GM21529 (cell line): Measurements from ENCODE around the gene FAM20C.
"Not testable (repeated sequence)": the region's sequence is repeated elsewhere in the genome, so short reads cannot be mapped to it uniquely, and the experiment has no call there.

Experiments
- ATAC-seq: cut with Tn5 transposase; IDR thresholded peaks from one replicate; pipeline ENCODE4 v1.9.1; 2021; ENCODE audit not compliant: unreplicated experiment

The FAM20C gene

DNA sequence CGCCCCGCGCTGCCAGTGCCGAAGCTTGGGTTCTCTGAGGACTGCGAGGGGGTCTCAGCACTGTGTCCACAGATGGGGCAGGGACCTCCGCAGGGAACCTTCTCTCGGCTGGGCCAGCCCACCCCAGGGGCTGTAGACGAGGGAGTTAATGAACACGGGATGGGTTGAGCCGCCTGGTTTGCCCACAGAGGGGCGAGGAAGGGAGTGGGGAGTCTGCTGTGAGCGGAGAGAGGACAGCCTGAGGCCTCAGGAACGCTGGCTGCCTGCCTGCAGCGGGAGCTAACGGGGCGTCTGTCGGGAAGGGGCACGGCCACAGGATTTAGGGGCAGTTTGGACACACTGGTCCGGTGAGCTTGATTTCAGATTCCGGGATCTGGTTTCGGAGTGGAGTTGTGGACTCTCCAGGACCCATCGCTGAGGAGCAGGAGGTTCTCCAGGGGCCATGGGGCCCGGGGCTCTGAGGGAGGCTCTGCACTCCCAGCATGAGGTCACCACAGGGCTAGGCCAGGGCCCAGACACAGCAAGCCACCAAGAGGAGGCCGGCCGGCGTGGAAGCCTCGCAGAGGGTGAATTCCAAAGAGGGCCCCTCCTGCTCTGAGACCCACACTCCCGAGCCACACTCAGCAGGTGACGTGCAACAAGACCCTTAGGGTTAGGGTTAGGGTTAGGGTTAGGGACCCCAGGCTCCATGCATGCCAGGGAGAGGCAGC is 19.0 kb upstream of the FAM20C start:
- no peak for ATAC-seq

DNA sequence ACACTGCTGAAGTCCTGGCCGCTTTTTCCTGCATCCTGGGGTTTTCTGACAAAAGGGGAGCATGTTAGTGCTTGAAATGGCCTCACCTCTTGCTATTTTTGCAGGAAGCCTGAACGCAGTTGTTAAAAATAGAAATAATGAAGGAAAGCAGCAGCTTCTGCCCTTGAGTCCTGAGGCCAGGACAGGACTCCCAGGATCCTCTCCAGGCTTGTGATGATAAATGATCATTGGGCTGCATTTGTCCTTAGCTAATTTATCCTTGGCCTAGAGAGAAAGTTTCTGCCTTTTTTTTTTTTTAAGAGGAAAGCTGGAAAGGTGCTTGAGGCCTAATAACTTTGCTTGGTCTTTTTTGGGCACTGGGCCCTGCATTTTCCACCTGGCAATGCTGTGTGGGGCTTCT is 17.7 kb upstream of the FAM20C start:
- no peak for ATAC-seq

DNA sequence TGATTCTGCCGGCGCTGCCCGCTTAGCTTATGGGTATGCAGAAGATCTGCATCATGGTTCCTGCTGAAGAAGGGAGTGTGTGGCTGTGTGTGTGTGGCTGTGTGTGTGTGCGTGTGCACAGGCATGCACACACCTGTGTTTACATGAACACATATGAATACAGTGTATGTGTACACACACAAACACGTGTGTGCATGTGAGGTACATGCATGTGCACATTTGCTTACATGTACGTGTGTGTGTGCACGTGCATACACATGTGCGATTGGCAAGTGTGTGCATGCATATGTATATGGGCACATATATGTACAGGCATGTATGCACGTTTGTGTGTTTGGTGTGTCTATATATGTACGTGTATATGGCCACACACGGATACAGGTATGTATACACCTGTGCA is 16.4 kb upstream of the FAM20C start:
- no peak for ATAC-seq

DNA sequence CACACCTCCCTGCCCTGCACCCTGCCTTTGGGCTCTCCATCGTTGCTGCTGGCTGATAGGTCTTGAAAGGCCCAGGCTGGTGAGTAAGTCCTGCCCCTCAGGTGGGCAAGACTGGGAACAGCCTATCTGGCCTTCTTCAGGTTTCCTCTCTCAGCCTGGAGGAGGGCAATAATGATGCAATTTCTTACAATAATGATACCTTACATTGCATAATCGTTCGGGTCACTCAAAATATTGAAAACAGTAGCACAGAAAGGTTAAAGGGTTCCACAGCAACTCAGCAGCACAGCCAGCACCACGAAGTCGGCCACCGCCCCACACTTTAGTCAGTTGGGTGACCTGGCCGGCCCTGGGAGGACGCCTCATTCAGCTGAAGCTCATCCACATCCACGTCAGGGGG is 16.0 kb upstream of the FAM20C start:
- ATAC-seq, result no peak

DNA sequence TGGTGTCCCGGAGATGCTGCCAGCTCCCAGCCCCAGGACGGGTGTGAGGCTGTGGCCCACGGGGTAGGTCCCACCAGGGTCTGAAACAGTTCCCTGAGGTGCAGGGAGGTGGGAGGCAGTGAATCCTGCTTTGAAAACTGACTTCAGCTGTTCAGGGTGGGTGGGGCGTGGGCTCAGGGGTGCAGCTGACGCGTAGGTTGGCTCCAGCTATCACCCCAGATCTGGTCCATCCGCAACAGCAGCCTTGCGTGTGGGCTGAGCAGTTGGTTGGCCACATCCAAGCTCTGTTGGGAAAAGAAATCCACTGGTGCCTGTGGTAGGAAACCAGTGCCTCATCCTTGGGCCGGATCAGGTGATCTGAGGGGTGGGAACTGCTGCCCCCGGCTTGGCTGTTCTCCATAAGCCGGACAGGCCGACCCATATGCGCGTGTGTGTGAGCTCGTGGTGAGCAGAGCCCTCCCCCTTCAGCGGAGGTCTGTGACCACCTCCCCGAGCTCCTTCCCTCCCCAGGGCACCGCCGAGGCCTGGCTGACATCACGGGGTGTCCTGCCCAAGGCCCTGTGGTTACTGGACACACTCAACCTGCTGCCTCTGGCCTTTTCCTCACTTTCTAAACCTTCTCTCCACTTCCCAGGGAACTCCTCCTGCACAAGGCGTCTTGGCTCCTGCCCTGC is 15.4 kb upstream of the FAM20C start:
- no peak for ATAC-seq

DNA sequence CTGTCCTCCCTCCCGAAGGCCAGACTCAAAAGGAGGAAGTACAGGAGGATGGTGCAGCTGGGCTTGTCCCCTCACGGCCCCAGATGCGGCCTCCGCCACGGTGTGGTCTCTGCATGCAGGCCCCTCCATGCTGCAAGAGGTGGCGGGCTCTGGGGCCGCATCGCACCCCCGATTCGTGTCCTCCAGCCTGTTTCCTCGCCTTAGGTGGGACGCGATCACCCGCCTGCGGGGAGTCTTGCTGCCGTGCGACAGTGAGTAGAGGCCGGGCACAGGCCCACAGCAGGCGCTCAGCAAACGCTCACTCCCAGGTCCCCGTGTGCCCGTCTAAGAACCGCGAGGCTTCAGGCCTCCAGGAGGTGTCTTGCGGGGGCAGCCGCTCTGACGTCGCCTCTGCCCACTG is 13.9 kb upstream of the FAM20C start:
- no peak for ATAC-seq

DNA sequence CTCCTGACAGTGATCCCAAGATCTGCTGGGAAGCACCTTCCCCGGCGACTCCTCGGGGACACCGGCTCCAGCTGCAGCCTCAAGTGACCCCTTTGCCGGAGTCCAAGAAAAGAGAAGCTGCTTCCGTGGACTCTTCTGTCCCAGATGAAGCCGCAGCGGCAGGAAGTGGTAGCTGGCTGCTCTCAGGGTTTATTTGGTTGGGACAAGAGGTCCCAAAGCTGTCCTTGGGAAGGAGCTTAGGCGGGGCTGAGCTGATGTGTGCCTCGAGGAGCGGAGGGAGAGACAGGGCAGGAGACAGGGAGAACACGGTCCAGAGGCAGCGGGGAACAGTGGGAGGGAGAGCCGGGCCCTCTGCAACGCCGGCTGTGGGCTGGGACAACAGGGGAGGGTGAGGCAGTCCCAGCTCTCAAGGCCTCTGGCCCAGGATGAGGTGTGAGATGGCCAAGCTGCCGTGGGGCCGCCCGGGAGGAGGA is 13.1 kb upstream of the FAM20C start:
- no peak for ATAC-seq

DNA sequence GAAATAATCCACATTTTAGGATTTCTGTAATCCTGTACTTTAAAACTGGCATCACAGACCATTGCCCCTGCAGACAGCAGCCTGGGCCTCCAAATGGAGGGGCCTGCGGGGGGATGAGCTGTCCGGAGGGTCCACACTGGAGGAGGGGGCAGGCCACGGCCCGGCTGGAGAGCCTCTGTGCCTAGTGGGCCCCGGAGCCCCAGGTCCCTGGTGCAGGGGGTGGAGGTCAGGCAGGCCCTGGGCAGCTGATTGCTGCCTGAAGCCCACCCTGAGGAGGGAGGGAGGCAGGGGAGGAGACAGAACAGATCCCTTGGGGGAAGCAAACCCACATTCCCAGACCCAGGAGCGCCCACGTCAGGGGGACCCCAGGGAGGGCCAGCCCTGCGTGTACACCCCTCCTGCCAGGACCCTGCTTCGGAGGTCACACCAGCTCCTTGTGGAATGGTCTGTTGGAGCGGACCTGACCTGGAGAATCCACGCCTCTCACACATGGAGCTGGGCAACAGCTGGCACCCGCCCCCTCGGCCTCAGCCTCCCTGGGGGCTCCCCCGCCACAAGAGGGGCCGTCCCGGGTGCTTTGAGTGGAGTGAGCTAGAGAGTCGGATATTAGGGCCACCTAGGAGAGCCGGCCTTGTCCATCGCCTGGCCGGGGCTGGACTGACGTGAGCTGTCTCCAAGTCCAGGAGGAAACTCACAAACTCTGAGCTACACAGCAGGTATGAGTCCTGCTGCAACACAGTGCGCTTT is 12.2 kb upstream of the FAM20C start:
- no peak for ATAC-seq

DNA sequence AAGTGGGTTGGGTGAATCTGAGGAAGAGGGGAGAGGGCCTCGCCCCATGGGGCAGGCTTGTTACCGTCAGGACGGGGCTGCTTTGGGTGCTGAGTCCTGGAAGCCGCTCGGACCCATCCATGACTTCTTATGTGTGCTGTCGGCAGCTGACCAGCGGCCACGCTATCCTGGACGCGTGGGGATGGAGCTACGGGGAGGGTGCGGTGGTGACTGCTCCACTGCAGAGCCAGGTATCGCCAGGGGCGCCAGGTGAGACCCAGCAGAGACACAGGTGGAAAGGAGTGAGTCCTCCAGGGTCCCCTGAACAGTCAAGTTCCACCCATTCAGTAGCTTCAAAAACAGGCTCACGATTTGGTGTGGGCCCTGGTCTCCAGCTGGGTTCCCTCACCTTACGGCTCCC is 10.6 kb upstream of the FAM20C start:
- ATAC-seq, result no peak

DNA sequence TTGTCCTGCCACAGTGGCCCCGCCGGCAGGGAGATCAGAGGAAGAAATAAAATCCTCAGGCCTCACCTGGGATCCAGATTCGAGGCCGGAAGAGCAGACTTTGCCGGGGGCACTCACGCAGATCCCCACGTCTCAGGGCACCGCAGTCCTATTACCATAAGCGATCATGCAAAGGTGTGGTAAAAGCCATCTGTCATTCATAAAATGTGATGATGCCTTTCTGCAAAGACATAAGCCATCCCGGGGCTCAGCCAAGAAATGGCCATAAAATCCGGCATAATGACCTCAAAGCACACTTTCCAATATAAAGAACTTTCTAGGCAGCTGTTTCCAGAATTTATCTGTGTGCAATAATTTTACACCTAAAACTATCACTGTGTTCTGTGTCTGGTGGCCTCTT is 9.9 kb upstream of the FAM20C start:
- ATAC-seq, result not testable (repeated sequence)

DNA sequence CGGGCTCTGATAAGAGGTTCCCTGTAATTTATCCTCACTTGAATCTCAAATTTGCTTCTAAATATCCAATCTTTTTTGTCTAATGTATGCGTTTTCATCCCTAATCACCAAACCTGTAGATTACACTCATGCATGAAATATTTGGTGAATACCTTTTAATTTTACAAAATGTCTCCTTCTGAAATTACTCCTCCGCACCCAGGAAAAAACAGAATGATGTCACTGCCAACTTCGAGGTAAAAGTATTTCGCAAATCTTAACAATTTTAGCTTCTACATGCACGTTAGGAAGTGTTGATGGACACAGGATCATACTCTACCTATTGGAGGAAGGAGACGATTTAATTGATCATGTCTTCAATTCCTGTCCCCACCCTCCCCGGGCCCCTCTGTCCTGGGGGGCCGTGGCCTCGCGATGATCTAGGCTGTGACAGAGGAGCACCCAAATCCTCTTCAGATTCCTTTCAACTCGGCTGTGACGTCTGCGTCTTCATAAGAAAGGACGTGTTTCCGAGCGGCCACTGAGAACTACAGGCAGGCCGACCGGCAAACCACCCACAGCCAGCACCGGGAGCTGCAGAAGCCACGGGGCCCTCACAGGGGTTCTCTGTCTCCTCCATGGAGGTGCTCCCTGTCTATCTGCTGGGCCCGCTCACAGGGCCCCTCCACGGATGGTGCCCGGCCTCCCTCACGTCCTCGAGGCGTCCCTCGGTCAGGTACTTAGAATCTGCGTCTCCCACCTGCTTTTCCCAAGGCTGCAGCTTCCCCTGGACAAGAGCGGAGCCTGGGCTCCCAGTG is 8.7 kb upstream of the FAM20C start:
- ATAC-seq, result no peak

DNA sequence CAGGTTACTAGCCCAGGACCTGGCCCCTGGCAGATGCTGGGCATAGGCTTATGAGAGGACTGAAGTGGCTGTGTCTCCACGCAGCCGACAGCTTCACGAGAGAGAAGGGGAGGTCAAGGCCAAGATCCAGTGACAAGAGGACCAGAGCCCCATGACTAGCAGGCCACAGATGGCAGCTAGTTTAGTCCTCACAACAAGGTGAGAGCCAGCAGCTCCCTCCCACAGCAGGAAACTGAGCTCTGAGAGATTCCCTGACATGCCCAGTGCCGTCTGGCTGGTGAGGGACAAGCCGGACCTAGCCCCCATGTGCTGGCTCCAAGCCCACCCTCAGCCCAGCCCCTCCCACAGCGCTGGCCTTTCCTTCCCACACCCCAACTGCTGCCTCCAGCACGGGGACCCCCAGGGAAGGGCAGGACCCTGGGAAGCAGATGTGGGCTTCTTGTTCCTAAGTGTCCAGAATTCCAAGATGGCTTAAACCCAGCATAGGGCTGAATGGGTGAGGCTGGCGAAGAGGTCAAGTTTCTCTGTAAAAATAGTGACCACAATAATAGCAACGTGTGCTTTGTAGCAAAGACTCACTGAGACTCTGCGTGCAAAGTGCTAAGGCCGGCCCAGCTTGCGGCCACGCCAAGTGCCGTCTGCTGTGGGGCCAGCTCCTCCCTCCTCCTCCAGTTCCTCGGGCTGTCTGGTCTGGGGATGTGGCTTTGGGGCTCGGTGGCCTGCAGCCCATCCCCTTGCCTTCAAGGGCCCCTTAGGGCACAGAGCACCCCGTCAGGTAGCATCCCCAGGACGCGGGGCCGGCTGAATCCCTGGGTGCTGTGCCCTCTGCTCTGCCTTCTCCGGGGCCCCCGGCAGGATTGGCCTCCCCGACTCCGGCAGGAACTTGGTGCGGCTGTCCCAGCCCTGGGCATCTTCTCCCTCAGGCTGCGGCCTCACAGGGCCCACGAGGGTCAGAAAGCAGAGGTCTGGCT is 7.8 kb upstream of the FAM20C start:
- no peak for ATAC-seq

DNA sequence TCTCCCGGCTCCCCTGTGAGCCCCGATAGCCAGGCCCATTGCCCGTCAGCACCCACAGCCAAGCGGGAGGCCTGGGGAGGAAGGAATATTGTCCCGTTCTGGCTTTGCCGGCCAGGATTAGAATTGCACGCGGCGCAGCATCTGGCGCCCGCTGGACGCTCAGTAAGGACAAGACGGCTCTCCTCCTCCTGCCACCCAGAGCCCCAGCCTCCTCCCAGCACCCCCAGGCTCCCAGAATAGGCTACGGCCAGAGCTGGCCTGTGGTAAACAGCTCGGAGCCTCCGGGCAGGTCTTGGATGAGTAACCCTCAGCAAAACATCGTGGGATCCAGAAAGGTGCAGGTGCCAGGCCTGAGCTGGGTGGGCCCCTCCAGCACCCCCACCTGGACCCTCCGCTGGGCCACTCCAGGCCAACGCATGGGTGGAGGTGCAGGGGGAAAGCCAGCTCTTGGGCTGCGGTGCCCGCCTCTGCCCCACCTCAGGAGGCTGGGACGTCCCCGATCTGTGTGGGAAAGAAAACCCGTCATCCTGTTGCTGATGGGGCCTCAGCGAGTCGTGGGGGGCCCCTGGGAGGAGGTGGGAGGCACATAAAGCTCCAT is 5.8 kb upstream of the FAM20C start:
- no peak for ATAC-seq

DNA sequence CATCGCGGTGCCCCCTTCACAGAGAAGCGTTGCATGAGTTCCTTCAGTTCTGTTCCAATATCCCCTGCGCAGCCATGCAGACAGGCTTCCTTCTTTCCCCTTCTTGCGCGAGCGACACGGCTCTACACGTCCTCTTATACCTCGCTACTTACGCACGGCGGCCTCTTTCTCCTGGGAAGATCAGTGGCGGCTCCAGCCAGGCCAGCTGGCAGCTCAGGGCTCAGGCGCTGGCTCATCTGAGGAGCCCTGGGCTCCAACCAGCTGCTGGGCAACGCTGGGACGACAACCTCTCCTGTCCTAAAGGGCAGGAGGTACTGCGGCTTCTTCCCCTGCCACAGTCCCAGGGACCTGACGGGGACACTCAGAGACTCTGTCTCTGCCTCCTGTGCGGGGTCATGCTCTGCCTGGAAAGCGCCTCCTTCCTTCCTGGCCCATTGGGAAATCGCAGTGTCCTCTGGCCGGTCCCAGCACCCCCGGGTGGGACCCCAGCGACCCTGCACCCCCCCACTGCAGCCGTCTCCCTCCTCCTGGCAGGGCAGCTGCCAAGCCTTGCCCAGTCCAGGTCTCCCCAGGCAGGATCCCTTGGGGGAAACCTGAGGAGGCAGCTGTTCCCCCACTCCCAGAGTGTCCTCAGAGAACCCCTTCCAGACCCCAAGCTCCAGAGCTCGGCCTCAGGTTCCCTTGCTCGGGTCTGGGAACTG is 5.0 kb upstream of the FAM20C start:
- ATAC-seq, result no peak

DNA sequence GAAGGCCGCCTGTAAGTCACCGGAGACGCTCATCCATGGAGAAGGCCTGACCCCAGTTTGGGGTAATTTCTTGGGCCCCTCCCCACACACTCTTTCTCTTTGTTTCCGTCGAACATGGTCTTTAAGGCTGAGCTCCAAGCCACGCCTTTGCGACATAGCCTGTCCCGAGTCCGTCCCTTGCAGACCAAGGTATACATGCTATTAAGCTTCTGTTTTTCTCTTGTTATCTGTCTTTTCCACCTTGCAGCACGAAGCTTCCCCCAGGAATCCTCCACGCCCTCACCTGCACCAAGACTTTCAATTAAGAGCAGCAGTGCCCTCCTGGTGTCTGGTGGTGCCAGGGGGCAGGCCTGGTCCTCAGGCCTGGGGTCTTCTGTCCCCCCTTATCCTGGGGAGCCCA is 4.2 kb upstream of the FAM20C start:
- ATAC-seq, result no peak

DNA sequence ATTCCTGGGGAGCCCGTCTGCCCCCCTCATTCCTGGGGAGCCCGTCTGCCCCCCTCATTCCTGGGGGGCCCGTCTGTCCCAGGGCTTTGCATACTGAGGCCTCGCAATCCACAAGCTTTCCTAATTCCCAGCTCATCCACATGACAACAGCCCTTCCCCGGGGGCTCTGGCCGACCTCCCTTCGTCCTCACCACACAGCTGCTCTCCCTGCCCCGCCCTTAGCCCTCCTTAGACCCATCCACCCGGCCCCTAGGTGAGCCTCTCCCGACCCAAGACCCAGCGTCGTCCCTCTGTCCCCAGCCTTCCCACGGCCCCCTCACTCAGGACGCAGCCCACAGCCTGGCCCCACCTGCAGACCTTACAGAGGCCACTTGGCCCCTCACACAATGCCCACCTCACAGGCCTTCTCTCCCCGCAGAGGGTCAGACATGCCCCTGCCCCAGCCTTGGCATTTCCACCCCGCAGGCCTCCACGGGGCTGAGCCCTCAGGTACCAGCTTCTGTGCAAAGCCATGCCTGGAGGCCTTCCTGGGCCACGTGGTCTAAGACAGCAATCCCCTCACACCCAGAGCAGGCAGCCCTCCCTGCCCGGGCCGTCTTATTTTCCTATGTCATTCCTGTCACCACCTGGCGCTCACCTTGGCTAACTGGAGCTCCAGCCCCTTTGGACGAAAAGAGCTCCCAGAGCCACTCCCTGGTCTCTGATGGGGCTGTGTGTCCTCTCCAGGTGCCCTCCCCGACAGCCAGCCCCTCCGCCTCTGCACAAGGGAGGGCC is 3.5 kb upstream of the FAM20C start:
- no peak for ATAC-seq

DNA sequence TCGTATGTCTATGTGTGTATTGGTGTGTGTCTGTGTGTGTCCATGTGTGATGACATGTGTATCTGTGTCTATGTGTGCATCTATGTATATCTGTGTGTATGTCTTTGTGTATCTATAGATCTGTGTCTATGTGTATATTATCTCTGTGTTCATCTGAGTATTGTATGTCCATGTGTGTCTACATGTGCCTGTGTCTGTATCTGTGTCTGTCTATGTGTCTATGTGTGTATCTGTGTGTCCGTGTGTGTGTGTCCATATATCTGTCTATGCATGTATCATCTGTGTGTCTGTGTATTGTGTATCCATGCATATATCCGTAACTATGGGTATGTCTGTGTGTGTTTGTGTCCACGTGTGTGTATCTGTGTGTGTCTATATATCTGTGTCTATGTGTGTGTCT is 2.7 kb upstream of the FAM20C start:
- no peak for ATAC-seq

DNA sequence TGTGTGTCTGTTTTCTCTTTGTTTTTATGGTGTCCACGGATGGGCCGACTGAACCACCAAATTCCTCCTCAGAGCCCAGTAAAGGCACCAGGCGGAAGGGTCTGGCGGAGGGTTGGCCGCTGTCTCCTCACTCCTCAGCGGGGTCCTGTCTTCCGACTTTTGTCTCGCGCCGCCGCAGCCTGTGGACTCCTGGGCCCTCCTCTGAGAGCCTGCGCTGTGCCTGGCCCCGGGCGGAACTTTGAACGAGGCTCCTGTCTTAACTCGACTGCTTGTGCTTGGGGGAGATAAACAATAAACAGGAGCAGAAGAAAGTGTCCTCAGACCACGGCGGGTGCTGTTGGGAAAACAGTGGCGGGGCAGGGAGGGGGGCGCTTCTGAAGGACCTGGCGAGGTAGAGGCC is 2.2 kb upstream of the FAM20C start:
- no peak for ATAC-seq
